GM18907 (cell line): ENCODE data around the gene ALK.
"Not testable (repeated sequence)": the region's sequence is repeated elsewhere in the genome, so short reads cannot be mapped to it uniquely, and the experiment has no call there.

Source experiments
- ATAC-seq: cut with Tn5 transposase; IDR thresholded peaks from one replicate; pipeline ENCODE4 v1.9.1; 2021; ENCODE audit warnings: mild to moderate bottlenecking, moderate library complexity; ENCODE audit not compliant: unreplicated experiment

The ALK gene

DNA sequence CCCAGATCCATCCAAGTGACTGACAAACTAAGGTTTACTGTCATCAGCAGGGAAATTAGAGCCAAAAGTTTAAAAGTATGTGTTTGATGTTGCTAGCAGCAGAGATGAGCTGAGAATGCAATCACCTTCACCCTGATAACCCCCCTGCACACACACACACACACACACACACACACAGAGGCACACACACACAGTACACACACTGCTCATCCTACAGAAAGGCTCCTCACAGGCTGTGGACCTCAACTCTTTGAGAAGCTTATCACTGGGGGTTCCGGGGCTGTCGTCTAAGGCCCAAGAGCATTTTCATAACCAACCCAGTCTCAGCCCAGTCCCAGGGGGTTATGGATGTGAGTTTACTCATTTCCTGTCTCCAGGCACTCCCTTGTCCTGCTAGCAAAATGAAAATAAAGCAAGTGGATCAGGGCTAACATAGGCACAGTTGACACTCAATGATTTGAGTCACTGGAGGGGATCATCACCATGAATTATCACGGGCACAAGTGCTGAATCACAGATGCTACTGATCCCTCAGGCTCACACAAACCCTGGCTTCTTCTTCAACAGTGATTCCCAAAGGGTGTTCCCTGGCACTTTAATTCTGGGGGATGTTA, 76.6 kb downstream of the ALK start:
- ATAC-seq, result no peak

- ATAC-seq, result no peak
Measured at GRCh38 chr2:29841386-29842004, 79.9 kb downstream of the ALK start.

DNA sequence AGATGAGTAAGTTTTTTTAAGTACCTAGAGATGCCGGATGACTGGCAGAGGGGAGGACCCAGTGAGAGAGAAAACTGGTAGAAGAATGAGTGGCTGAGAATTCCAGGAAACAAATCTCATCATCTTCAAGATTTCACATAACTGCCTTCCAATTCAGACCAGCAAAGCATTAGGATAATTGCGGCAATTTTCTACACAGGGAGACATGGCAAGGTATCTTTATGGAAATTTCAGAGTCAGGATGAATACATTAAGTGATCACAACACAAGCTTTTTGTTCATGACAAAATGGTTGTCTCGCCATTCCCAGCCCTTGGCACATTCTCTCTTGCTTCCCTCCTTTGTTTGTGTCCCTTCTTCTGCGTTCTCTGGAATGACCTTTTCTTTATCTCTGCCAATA, 82.1 kb downstream of the ALK start:
- no peak for ATAC-seq

GRCh38 chr2:29837925-29838324, 83.5 kb downstream of the ALK start:
- no peak for ATAC-seq

DNA sequence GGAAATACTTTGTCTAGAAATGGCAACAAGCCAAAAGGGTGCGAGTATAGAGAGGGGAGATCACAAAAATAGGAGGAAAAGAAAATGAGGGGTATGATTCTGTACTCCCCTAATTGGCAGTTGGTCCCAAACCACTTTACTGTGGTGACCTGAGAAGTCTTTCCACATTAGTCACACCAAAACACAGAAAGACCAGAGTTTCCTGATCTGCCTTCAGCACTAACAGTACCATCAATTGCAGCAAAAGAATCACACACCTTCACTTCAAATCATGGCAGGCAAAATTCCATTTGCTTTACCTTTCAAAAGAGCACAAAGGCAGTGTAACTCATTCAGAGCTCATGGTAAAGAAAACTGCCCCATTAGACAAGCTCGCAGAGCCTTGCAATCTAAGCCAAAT, 86.8 kb downstream of the ALK start:
- ATAC-seq, result no peak

DNA sequence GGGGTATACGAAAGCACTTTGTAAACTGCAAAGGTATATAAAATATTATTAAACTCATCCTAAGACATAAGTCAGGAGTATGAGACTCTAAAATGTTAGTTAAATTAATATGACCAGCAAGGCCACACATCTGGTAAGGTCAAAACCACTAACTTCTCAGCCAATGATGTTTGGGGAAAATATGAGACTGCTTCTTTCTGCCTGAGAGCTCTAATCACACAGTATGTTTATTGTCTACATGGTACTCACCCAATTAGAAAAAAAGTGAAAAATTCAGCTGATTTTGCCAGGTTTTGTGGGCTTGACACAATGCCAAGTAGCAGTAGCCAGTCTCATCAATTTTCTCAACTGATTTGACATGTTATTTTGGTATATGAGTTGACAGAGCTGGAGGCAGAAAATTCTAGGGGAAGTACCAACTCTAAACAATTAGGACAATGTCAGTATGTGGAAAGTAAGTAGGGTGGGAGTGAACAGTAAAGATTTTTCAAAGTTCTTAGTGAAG, 87.3 kb downstream of the ALK start:
- no peak for ATAC-seq

- ATAC-seq, result no peak
Measured at GRCh38 chr2:29831560-29831959, 89.8 kb downstream of the ALK start.

- no peak for ATAC-seq
Measured at GRCh38 chr2:29829841-29830240, 91.5 kb downstream of the ALK start.

DNA sequence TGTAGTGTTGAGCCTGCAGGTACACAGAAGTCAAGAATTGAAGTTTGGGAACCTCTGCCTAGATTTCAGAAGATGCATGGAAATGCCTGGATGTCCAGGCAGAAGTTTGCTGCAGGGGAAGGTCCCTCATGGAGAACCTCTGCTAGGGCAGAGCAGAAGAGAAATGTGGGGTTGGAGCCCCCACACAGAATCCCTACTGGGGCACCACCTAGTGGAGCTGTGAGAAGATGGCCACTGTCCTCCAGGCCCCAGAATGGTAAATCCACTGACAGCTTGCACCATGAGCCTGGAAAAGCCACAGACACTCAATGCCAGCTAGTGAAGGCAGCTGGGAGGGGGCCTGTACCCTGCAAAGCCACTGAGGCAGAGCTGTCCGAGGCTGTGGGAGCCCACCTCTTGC, 97.2 kb downstream of the ALK start:
- not testable (repeated sequence) for ATAC-seq

DNA sequence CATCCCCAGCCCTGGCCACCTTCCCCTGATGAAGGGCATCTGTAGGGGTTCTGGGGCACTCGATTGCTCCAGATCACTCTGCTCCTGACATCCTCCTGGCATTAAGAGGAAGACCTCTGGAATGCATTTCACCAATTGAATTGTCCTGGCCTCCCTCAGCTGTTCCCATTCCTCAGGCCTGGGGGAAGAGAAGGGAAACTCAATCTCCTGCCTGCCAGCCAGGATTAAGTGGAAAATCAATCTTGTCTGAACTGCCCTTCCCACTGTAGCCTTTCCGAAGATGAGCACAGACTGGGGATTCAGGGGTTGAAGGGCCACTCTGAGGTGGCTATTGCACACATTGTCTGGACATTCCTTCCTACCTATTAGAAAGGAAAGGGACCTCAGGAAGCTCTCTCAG, 99.8 kb downstream of the ALK start:
- ATAC-seq, result no peak

DNA sequence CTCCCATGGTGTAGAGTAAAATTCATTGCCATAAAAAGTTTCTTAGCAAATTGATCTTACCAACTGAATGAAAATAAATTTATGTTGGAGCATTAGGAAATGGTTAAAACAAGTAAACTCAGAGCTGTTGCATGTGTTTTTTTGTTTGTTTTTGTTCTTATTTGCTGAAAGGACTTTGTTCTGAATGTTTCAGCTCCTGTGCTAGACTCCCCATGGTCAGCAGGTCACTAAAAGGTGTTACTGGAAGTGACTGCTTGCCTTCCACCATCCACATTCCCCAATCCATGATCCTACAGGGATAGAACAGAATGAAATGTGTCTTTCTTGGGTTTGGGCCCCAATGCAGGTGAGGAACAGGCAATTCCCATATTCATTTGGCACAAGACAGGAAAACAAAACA, 101.8 kb downstream of the ALK start:
- no peak for ATAC-seq

- ATAC-seq, result no peak
Measured at GRCh38 chr2:29817801-29818680, 103.3 kb downstream of the ALK start.

DNA sequence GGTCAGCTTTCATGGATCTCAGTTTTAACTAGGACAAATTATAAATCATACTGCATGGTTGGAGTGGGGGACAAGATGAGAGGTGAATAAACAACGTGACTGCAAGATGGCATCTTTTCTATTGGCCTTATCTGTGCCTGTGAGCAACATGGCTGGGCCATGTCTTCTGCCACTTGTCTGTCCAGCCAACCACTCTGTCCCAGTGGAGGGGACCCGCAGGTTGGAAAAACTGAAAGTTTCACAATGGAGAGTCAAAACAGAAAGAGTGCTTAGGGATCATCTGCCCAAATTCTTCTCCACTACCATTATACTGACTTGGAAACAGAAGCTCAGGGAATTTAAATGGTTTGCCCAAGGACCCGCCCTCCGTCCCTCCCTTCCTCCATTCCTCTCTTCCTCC, 104.1 kb downstream of the ALK start:
- no peak for ATAC-seq

DNA sequence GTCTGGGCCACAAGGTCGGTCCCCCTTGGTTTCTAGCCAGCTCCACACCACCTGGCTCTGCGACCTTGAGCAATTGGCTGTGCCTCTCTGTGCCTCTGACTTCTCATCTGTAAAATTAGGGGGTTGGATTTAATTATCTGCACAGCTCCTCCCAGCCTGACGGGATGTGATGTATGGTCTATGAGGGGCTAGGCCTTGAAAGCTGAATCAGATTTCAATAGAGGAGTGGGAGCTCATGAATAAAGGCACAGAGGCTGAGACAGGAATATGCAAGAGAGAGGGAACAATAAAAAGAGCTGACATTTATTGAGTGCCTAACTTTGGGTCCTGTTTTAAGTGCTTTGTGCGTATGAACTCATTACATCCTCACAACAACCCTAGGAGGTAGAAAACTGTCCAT, 104.7 kb downstream of the ALK start:
- ATAC-seq, result no peak

- no peak for ATAC-seq
Measured at GRCh38 chr2:29811378-29811777, 110.0 kb downstream of the ALK start.

- ATAC-seq, result no peak
Measured at GRCh38 chr2:29810956-29811355, 110.4 kb downstream of the ALK start.

DNA sequence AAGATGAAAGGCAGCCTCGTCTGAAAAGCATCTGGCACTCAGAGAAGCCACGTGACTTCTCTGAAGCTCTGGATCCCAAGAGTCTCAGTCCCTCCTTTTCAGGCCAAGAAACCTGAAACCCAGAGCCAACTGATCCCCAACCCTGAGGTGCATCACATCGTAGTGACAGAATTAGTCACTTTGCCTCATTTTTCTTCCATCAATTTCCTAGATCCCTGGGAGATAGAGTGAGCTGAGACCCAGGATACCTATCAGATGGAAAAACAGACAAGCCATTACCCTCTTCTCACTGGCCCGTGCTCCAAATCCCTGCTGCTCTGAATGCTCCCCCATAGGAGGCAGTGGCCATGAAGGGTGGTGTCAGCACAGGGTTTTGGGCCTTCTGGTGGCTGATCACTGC, 113.1 kb downstream of the ALK start:
- ATAC-seq, result no peak

- ATAC-seq, result no peak
Measured at GRCh38 chr2:29807082-29807481, 114.3 kb downstream of the ALK start.

- ATAC-seq, result no peak
Measured at GRCh38 chr2:29806461-29806860, 114.9 kb downstream of the ALK start.

DNA sequence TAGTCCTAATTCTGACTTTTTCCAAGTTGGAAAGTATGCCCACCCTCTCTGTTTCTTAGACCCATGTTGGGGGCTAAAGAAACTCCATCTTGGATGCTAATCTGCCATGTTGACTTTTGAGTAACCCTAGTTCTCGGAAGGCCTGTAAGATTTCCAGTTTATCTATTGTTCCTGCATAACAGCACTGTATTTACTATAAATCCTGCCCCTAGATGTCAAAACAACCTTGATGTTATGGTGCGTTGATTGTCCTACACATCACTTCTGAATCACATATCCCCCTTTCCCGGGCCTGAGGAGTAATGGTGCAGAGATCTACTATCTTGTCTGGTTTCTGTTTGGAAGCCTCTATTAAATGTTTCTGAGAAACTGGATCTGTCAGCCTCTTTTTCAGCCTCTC, 116.7 kb downstream of the ALK start:
- no peak for ATAC-seq

- ATAC-seq, result no peak
Measured at GRCh38 chr2:29803537-29803936, 117.8 kb downstream of the ALK start.

GRCh38 chr2:29802986-29803385, 118.4 kb downstream of the ALK start:
- no peak for ATAC-seq
